Stomach (tissue), 4 donors: ENCODE results near the gene OS9.

Experiments used
- CTCF ChIP-seq, 7 experiments: fragments of 450-650 bp in 4 of 7; fragments of 200-600 bp in 3 of 7; sonication (generic) in 3 of 7; IDR thresholded peaks; one replicate each; pipeline ENCODE4 v1.5.1; 2016 to 2019; ENCODE audit warnings: antibody characterized with exemption in 7 of 7, control low read depth in 2 of 7, mild to moderate bottlenecking in 1 of 7
- EP300 ChIP-seq: sonication (generic); formaldehyde crosslinking; IDR thresholded peaks from one replicate; pipeline ENCODE4 v1.6.1; 2017; ENCODE audit warnings: antibody characterized with exemption
- POLR2A ChIP-seq, 4 donors: fragments of 450-650 bp; IDR thresholded peaks; one replicate each; pipeline ENCODE4 v1.6.1; 2016; ENCODE audit warnings: antibody characterized with exemption in 4 of 4, control low read depth in 2 of 4, mild to moderate bottlenecking in 1 of 4, moderate library complexity in 1 of 4
- POLR2AphosphoS5 ChIP-seq, 3 donors: sonication (generic); formaldehyde crosslinking; IDR thresholded peaks; one replicate each; pipeline ENCODE4 v1.6.1; 2016; ENCODE audit warnings: antibody characterized with exemption in 3 of 3

GRCh38 chr12:57765003-57765697 lies 71.2 kb downstream of the OS9 start:
- no peak for TF ChIP-seq POLR2AphosphoS5 (IDR thresholded peaks at IDR 0.05)
- TF ChIP-seq EP300, result no peak
- TF ChIP-seq CTCF (IDR thresholded peaks at IDR 0.05), result peak in 2 of 7 experiments; percentile 16 to 19
- no peak for TF ChIP-seq POLR2A (IDR thresholded peaks at IDR 0.05)
